Left ventricle myocardium inferior (tissue), 1 donor: ENCODE results near the gene PNKP. TPM values are rescaled to one million over a fixed set of nuclear protein-coding genes. Genes with fewer than 3 reads are reported as not detected.
A peak's percentile ranks its signal among the peaks of the same experiment; 100 is the strongest.

ENCODE experiments used
- DNase-seq: peaks from one replicate; pipeline ENCODE4 v3.0.0-alpha.2; 2020
- H3K27ac ChIP-seq: fragments of 200-600 bp; replicated peaks from 2 replicates; pipeline ENCODE4 v1.8.0; 2021
- H3K27me3 ChIP-seq: fragments of 200-600 bp; 2 replicates; pipeline ENCODE4 v1.8.0; 2021; ENCODE audit warnings: low read depth
- H3K36me3 ChIP-seq: fragments of 200-600 bp; 2 replicates; pipeline ENCODE4 v1.8.0; 2021
- H3K4me1 ChIP-seq: fragments of 200-600 bp; 2 replicates; pipeline ENCODE4 v1.8.0; 2021
- H3K4me3 ChIP-seq: fragments of 200-600 bp; 2 replicates; pipeline ENCODE4 v1.8.0; 2021; ENCODE audit warnings: mild to moderate bottlenecking, moderate library complexity
- H3K9me3 ChIP-seq: fragments of 200-600 bp; replicated peaks from 2 replicates; pipeline ENCODE4 v1.8.0; 2021
- intact Hi-C: fragments of 100-400 bp; cut with micrococcal nuclease; formaldehyde crosslinking; loops from one replicate; pipeline ENCODE4 v1.11.0; 2022
- total RNA-seq: library from RNA; stranded (reverse); fragmentation: NEBNext Ultra II Directional; extraction: Animal tissue kit (Norgen Biotek cat#: 25700); gene quantifications from one replicate; pipeline ENCODE4 v1.2.1, GENCODE V29; 2021
- TF ChIP-seq, protein P1 (sequence below): fragments of 200-600 bp; IDR thresholded peaks from 2 replicates; pipeline ENCODE4 v1.8.0; 2021; ENCODE audit warnings: antibody characterized with exemption, mild to moderate bottlenecking, borderline replicate concordance
- donor health status: DM: no; HTN: yes; CAD: no; lungs with severe emphysema.

Gene PNKP
- total RNA-seq, 1 donor from 2014 or later = 45.1 TPM

DNA sequence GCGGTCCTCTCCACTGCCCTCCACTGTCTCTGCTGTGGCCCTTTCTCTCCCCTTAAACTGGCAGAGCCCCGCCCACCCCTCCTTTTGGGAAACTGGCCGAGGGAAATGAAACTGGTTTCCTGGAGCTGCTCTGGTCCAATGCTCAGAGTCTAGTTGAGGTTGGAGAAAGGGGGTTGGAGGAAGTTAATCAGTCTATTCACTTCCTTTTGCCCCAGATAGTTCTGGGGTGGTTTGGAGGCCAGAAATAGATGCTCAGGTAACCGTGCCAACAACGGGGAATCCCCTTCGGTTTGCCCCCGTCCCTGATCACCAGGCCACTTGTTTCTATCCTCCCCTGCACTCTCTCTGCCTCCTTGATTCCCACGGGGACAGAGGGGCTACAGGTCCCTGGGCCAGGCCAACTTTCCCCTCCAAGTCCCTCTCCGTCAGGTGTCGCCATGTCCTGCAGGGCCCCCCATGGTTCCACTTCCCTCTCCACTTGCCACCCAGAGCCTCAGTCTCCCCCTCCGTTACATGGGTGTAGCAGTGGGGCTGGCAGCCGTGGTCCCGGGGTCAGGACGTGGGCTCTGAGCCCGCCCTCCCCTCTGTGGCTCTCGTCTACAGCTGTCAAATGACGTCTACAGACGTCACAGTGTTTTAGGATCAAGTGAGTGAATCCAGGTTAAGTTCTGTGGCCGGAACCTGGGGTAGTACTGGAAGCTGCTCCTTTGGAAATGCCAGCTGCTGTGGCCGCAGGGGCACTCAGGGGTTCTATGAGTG, 29.7 kb upstream of the PNKP start, which contains the start of gene IL4I1:
TSS of gene IL4I1 (minus strand) at position 25 of the 759 bp plus-strand sequence. CDS start 727 bp downstream, outside the sequence.
- Histone ChIP-seq H3K4me1 (peaks cover 10% of the 10 kb centered on the region), H3K9me3 (no peaks in the 10 kb centered on the region), H3K4me3 (peak within 1 kb of the TSS; percentile 23), H3K36me3 (no peaks in the 10 kb centered on the region), H3K27me3 (peaks cover 11% of the 10 kb centered on the region), H3K27ac (peak within 1 kb of the TSS; percentile 42)
- TF ChIP-seq, protein P1, sequence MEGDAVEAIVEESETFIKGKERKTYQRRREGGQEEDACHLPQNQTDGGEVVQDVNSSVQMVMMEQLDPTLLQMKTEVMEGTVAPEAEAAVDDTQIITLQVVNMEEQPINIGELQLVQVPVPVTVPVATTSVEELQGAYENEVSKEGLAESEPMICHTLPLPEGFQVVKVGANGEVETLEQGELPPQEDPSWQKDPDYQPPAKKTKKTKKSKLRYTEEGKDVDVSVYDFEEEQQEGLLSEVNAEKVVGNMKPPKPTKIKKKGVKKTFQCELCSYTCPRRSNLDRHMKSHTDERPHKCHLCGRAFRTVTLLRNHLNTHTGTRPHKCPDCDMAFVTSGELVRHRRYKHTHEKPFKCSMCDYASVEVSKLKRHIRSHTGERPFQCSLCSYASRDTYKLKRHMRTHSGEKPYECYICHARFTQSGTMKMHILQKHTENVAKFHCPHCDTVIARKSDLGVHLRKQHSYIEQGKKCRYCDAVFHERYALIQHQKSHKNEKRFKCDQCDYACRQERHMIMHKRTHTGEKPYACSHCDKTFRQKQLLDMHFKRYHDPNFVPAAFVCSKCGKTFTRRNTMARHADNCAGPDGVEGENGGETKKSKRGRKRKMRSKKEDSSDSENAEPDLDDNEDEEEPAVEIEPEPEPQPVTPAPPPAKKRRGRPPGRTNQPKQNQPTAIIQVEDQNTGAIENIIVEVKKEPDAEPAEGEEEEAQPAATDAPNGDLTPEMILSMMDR = no peak
- DNase-seq = no peak
- intact Hi-C loops = no loop called here

DNA sequence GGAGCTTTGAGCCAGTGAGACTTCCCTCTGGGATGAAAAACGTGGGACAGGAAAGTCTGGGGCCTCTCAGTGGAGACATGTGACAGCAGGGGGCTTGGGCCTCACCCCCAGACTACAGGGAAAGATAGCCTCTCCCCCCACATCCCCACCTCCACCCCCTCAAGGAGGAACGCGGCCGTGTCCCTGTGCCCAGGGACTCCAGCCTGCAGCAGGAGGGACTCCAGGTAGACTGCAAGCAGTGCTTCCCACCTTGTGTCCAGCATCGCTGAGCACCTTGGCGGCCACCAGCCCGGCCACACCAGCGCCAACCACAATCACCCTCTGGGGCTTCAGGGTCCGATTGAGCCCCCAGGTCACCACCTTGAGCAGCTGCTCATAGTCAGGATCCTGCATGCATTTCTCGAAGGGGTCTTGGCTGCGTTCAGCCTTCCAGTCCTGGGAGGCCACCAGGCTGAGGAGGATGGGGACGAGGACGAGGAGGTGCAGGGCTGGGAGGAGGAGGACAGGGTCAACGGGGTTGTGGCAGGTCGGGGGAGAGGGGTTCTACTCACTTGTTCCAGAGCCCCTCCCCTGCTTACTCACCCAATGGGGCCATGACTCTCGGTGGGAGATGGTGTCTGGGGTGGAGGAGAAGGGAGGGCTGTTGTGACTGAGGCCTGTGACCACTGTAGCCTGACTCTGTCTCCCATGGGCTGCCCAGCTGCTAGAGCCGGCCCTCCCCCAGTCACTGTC, 28.4 kb upstream of the PNKP start:
- Histone ChIP-seq H3K27ac (no peak overlapping the region), H3K4me1 (peaks cover 10% of the 10 kb centered on the region), H3K4me3 (no peak overlapping the region), H3K36me3 (no peaks in the 10 kb centered on the region), H3K9me3 (no peaks in the 10 kb centered on the region), H3K27me3 (peaks cover 16% of the 10 kb centered on the region)
- intact Hi-C loops = no loop called here
- TF ChIP-seq, protein P1 = no peak
- DNase-seq = no peak

DNA sequence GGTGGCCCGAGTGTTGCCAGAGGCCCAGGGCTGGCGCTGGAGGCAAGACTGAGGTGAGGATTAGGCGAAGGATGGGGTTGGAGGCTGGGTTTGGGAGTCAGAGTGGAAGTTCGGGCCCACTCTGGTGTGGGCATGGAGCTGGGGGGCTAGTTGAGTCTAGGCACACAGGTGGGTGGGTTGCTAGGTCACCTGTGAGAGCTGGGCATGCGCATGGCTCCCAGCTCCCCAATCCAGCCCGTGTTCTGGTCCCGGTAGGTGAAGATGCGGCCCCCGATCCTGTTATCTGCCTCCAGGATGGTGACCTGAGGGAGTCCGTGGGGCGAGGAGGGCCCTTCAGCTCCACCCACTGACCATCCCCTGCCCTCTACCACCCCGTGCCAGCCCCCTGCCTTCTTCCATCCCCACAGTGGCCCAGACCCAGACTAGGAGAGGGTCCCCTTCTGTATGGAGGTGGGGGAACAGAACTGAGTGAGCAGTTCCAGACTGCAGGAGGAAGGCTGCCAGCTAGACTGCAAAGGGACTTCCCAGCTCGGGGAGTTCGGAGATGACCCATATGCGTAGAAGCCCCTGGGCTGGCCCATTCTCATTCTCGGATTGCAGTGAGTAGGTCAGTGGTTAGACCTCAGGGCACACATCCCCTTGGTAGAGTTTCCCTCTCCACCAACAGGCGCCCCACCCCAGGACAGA, 27.6 kb upstream of the PNKP start:
- Histone ChIP-seq H3K9me3 (no peaks in the 10 kb centered on the region), H3K27ac (no peak overlapping the region), H3K36me3 (no peaks in the 10 kb centered on the region), H3K27me3 (peaks cover 22% of the 10 kb centered on the region), H3K4me3 (no peak overlapping the region), H3K4me1 (peaks cover 16% of the 10 kb centered on the region)
- no peak for DNase-seq
- TF ChIP-seq, protein P1 = no peak
- intact Hi-C loops = no loop called here

DNA sequence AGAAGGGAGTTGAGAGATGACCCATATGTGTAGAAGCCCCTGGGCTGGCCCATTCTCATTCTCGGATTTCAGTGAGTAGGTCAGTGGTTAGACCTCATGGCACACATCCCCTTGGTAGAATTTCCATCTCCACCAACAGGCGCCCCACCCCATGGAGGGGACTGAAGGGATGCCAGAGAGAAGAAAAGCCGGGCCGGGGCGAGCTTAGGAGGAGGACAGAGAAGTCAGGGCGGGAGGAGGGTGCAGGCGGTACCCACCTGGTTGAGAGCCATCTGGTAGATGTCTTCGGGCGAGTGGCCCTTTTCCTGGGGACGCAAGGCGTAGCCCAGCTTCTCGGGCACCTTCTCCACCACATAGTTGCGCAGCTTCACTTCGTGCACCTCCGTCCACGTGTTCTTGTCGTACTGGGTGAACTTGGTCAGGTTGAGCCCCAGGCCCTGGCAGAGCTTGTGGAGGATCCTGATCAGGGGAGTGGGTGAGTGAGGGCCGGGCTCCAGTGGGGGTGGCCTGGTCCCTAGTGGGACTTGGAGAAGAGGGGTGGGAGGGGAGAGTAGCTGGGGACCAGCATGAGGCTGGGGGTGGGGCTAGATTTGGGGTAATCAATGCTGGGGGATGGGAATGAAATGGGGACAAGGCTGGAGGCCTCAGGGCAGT, 26.8 kb upstream of the PNKP start:
- no peak for DNase-seq
- peaks cover 24% of the 10 kb centered on the region for H3K27me3 ChIP-seq

More for the DNA sequence above, 26.8 kb upstream of the PNKP start:
- intact Hi-C loops = no loop called here
- H3K9me3 ChIP-seq = no peaks in the 10 kb centered on the region
- TF ChIP-seq, protein P1 = no peak
- H3K27ac ChIP-seq = no peak overlapping the region
- no peak overlapping the region for H3K4me3 ChIP-seq
- peaks cover 24% of the 10 kb centered on the region for H3K4me1 ChIP-seq
- no peaks in the 10 kb centered on the region for H3K36me3 ChIP-seq
